Upper lobe of left lung (tissue), 6 donors: ENCODE results near the gene SIPA1. TPM values are rescaled to one million over a fixed set of nuclear protein-coding genes. Genes with fewer than 3 reads are reported as not detected.

Source experiments
- ATAC-seq, 2 donors: fragments of 200-7000 bp; cut with Tn5 transposase; one replicate each; pipeline ENCODE4 v1.9.1; 2022; ENCODE audit warnings: mild to moderate bottlenecking in 2 of 2, moderate library complexity in 2 of 2; ENCODE audit not compliant: low FRiP score in 2 of 2
- DNase-seq, 2 donors: peaks; one replicate each; pipeline ENCODE4 v3.0.0-alpha.2; 2019 to 2020
- H3K27ac ChIP-seq, 4 donors: fragments of 200-600 bp; sonication (generic); one replicate each; pipeline ENCODE4 v1.5.1; 2016 to 2019
- H3K27me3 ChIP-seq, 4 donors: fragments of 200-600 bp; sonication (generic); one replicate each; pipeline ENCODE4 v1.5.1; 2017 to 2019
- H3K36me3 ChIP-seq, 4 donors: fragments of 200-600 bp; sonication (generic); one replicate each; pipeline ENCODE4 v1.5.1; 2016 to 2019
- H3K4me1 ChIP-seq, 4 donors: fragments of 200-600 bp; sonication (generic); one replicate each; pipeline ENCODE4 v1.5.1; 2018 to 2019
- H3K4me3 ChIP-seq, 4 donors: fragments of 200-600 bp; sonication (generic); one replicate each; pipeline ENCODE4 v1.5.1; 2017 to 2019; ENCODE audit warnings: mild to moderate bottlenecking in 2 of 4, moderate library complexity in 1 of 4
- H3K9me3 ChIP-seq, 4 donors: fragments of 200-600 bp; sonication (generic); one replicate each; pipeline ENCODE4 v1.5.1; 2018 to 2019
- EP300 ChIP-seq, 4 donors: sonication (generic); formaldehyde crosslinking; IDR thresholded peaks; one replicate each; pipeline ENCODE4 v1.5.1; 2017; ENCODE audit warnings: antibody characterized with exemption in 4 of 4, control low read depth in 2 of 4
- POLR2A ChIP-seq, 4 donors: fragments of 450-650 bp; IDR thresholded peaks; one replicate each; pipeline ENCODE4 v1.5.1; 2016 to 2017; ENCODE audit warnings: antibody characterized with exemption in 4 of 4, mild to moderate bottlenecking in 2 of 4
- POLR2AphosphoS5 ChIP-seq, 2 donors: sonication (generic); formaldehyde crosslinking; IDR thresholded peaks; one replicate each; pipeline ENCODE4 v1.5.1; 2017; ENCODE audit warnings: antibody characterized with exemption in 2 of 2
- WGBS, 2 donors: methylation state at CpG; one replicate each; pipeline ENCODE4 v1.1.5; 2017 to 2018; 5-methylcytosine and 5-hydroxymethylcytosine counted together
- total RNA-seq, 6 donors: library from RNA; depleted of rRNA in 4 of 6; stranded (reverse); fragments of >200 nt in 4 of 6; gene quantifications; one replicate each; pipeline versions ENCODE4 v1.1.0 to v1.2.1, GENCODE V29; 2016 to 2021
- TF ChIP-seq, protein P1 (sequence below), 6 experiments: fragments of 450-650 bp in 4 of 6; fragments of 200-600 bp in 2 of 6; sonication (generic) in 2 of 6; IDR thresholded peaks; one replicate each; pipeline ENCODE4 v1.5.1; 2016 to 2019; ENCODE audit warnings: antibody characterized with exemption in 6 of 6
- donor health status: DM: no; HTN: no; CAD: no; lungs with moderate emphysema.
- donor health status: DM: no; HTN: yes; CAD: no; lungs with severe emphysema.

Gene SIPA1
- total RNA-seq, 6 donors from 2014 or later: 42.7 to 137 (median 74.9) TPM

DNA sequence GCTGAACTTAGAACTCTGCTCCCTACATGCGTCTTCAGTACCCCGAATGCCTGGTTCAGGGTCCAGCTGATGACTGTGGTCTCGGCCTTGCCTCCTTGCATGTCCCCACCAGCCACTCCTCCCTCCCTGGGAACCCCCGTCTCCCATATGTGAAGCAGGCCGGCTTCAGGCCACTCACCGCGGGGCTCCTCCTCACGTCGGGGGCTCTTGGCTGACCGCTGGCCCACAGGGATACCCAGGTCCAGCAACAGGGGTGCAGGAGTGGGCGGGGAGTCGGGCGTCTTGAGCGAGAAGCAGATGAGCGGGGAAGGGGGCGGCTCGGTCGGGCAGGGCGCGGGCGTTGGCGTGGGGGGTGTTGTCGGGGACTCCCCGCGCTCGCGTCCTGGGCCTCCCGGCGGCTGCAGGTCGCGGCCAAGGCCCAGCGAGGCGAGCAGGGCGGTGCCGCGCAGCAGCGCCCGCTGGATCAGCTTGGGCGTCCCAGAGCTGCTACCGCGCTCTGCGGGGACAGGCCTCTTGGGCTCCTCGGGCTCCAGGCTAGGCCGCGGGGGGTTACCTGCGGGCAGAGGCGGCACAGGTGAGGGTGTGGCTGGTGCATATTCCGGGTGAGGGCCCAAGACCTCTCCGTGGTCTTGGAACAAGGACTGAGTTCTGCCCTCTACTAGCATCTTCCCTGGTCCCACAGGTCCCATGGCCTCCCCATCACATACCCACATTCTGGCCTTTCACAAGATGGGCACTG, 38.5 kb upstream of the SIPA1 start:
- Histone ChIP-seq H3K4me3 (no peak overlapping the region), H3K27me3 (no peaks in the 10 kb centered on the region), H3K36me3 (peaks cover 13 to 70% (median 57%) of the 10 kb centered on the region in 4 donors), H3K4me1 (peaks cover 7 to 14% (median 11%) of the 10 kb centered on the region in 4 donors), H3K9me3 (no peaks in the 10 kb centered on the region), H3K27ac (no peak overlapping the region)
- DNase-seq (peak in 1 of 2 donors; percentile 84), ATAC-seq (no peak)
- no peak for TF ChIP-seq POLR2AphosphoS5 (IDR thresholded peaks at IDR 0.05)
- TF ChIP-seq EP300 (IDR thresholded peaks at IDR 0.05): no peak
- TF ChIP-seq, protein P1, sequence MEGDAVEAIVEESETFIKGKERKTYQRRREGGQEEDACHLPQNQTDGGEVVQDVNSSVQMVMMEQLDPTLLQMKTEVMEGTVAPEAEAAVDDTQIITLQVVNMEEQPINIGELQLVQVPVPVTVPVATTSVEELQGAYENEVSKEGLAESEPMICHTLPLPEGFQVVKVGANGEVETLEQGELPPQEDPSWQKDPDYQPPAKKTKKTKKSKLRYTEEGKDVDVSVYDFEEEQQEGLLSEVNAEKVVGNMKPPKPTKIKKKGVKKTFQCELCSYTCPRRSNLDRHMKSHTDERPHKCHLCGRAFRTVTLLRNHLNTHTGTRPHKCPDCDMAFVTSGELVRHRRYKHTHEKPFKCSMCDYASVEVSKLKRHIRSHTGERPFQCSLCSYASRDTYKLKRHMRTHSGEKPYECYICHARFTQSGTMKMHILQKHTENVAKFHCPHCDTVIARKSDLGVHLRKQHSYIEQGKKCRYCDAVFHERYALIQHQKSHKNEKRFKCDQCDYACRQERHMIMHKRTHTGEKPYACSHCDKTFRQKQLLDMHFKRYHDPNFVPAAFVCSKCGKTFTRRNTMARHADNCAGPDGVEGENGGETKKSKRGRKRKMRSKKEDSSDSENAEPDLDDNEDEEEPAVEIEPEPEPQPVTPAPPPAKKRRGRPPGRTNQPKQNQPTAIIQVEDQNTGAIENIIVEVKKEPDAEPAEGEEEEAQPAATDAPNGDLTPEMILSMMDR (IDR thresholded peaks at IDR 0.05): no peak
- TF ChIP-seq POLR2A (IDR thresholded peaks at IDR 0.05): no peak
- 91% methylated on average over 17 to 49 of the region's 49 CpGs for WGBS, 2 donors

DNA sequence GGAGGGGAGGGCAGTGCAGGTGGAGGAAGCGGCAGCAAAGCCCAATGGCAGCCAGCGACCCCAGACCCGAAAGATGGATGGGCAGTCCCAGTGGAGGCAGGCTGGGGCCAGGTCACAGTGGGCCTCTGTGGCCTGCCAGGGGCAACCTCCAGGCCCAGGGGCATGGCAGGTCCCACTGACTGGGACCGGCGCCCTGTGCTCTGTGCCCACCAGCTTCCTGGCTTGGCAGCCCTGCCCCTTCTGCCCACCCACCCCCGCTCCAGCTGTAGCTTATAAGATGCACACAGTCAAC, 38.0 kb upstream of the SIPA1 start:
- H3K4me1 ChIP-seq: peaks cover 7 to 12% (median 11%) of the 10 kb centered on the region in 4 donors
- H3K4me3 ChIP-seq: no peak overlapping the region
- no peak overlapping the region for H3K27ac ChIP-seq
- 93 to 100% methylated on average over 3 to 5 of the region's 6 CpGs for WGBS, 2 donors
- no peaks in the 10 kb centered on the region for H3K9me3 ChIP-seq
- no peak for TF ChIP-seq POLR2A (IDR thresholded peaks at IDR 0.05)
- TF ChIP-seq, protein P1 (IDR thresholded peaks at IDR 0.05): no peak
- no peak for TF ChIP-seq EP300 (IDR thresholded peaks at IDR 0.05)
- no peak for TF ChIP-seq POLR2AphosphoS5 (IDR thresholded peaks at IDR 0.05)
- no peaks in the 10 kb centered on the region for H3K27me3 ChIP-seq
- DNase-seq: no peak
- H3K36me3 ChIP-seq: peaks cover 18 to 75% (median 62%) of the 10 kb centered on the region in 4 donors
- no peak for ATAC-seq

DNA sequence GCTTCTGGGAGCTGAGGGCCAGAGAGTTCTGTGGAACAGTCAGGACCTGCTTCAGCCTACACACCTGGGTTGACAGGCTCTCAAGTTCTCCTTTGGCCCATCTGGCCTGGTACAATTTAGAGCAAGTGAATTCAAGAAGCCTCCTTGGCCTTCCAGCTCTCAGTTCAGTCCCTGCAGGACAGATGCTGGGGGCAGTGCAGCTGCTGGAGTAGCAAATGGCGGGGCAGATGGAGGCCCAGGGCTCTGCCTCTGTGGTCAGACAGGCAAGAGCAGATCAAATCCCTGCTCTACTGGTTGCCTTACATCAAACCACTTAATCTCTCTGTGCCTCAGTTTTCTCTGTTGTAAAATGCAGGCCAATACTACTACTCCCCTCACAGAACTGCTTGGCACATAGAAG, 33.6 kb upstream of the SIPA1 start:
- H3K4me3 ChIP-seq: no peak overlapping the region
- WGBS, 2 donors: 100% methylated on average over 1 of the region's 1 CpG
- no peak for DNase-seq
- no peak for ATAC-seq
- H3K4me1 ChIP-seq: peaks cover 26 to 33% (median 28%) of the 10 kb centered on the region in 4 donors
- H3K27me3 ChIP-seq: no peaks in the 10 kb centered on the region
- peak overlapping the region in 1 of 4 donors; percentile 88 for H3K27ac ChIP-seq
- H3K9me3 ChIP-seq: no peaks in the 10 kb centered on the region
- TF ChIP-seq, protein P1 (IDR thresholded peaks at IDR 0.05): no peak
- TF ChIP-seq EP300 (IDR thresholded peaks at IDR 0.05) (no peak), POLR2A (IDR thresholded peaks at IDR 0.05) (no peak), POLR2AphosphoS5 (IDR thresholded peaks at IDR 0.05) (no peak)
- H3K36me3 ChIP-seq: peaks cover 19 to 92% (median 70%) of the 10 kb centered on the region in 4 donors

DNA sequence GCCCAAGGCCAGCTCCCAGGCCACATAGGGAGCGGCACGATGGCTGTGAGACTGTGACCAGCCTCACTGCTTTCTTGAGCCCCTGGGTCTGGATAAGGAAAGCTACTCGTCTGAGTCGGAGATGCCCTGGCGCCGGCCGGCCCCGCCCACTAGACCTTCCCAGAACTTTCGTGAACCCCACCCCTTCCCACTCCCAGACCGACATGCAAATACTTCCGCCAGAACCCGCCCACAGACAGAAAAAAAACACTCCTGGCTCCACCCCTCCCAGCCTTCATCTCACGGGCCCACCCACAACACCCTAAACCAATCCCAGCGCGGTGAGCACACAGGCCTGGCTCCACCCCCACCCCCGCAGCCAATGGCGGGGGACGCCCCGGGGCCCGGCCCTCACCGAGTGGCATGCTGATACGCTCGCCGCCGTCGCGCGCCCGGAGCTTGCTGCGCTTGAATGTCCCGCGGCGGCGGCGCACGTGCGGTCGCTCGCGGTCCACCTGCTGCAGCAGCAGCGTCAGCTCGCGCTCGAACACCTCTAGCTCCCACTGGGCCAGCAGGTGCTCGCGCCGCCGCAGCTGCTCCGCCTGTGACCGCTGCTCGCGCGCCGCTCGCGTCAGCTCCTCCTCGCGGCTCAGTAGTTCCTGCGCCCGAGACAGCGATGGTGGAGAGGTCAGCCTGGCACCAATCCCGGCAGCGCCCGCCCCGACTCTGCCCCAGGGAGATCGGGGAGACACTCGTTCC, 30.9 kb upstream of the SIPA1 start:
- ATAC-seq (peak; percentile 95 to 96), DNase-seq (peak; percentile 95 to 96)
- 57 to 79% methylated on average over 8 to 21 of the region's 67 CpGs for WGBS, 2 donors
- Histone ChIP-seq H3K27me3 (no peaks in the 10 kb centered on the region), H3K4me1 (peaks cover 51 to 61% (median 53%) of the 10 kb centered on the region in 4 donors), H3K9me3 (no peaks in the 10 kb centered on the region), H3K36me3 (peaks cover 19 to 77% (median 59%) of the 10 kb centered on the region in 4 donors), H3K27ac (peak overlapping the region; percentile 61 to 95 (median 82)), H3K4me3 (peak overlapping the region in 3 of 4 donors; percentile 15 to 37 (median 30))
- TF ChIP-seq POLR2AphosphoS5 (IDR thresholded peaks at IDR 0.05): peak; percentile 44 to 45
- TF ChIP-seq, protein P1 (IDR thresholded peaks at IDR 0.05): peak in 2 of 6 experiments; percentile 10 to 32
- no peak for TF ChIP-seq EP300 (IDR thresholded peaks at IDR 0.05)
- TF ChIP-seq POLR2A (IDR thresholded peaks at IDR 0.05): no peak
